NCI-H510A treated with DMSO at 0.1 percent for 48 hours (cell line): ENCODE results near the gene SLC13A3.
A peak's percentile ranks its signal among the peaks of the same experiment; 100 is the strongest.

Experiments
- DNase-seq: peaks from one replicate; lab custom pipeline; 2025; lab: John Stamatoyannopoulos, UW

SLC13A3 gene

GRCh38 chr20:46523108-46523507 lies 128.2 kb downstream of the SLC13A3 start:
- DNase-seq, result no peak

- peak; percentile 28 for DNase-seq
These were observed 130.2 kb downstream of the SLC13A3 start for GRCh38 chr20:46520976-46521579.

GRCh38 chr20:46520540-46520939 lies 130.7 kb downstream of the SLC13A3 start:
- DNase-seq, result no peak

GRCh38 chr20:46519471-46520068 lies 131.7 kb downstream of the SLC13A3 start:
- no peak for DNase-seq

GRCh38 chr20:46512943-46513844 lies 138.1 kb downstream of the SLC13A3 start, which contains the start of gene ZNF334:
Gene ZNF334, minus strand, starts transcription at chr20:46513559. Its CDS starts 1,457 bp downstream, at chr20:46512102.
- DNase-seq, result peak; percentile 89

- DNase-seq, result no peak
These were observed 141.7 kb downstream of the SLC13A3 start for GRCh38 chr20:46509523-46509922.
